ENCODE data around the gene UBL3. TPM values are rescaled to one million over a fixed set of nuclear protein-coding genes. Genes with fewer than 3 reads are reported as not detected.

UBL3 gene
- total RNA-seq, 1 donor from 2014 or later: 23.0 TPM

- no peaks in the 10 kb centered on the region for H3K27me3 ChIP-seq (ENCODE audit: control insufficient read depth, insufficient read depth, low read length)
- H3K36me3 ChIP-seq (ENCODE audit: control insufficient read depth, insufficient read depth, low read length): no peaks in the 10 kb centered on the region
- no peak for TF ChIP-seq CTCF (IDR thresholded peaks at IDR 0.05; ENCODE audit: insufficient read depth, low read length, poor library complexity, severe bottlenecking)
- no peak overlapping the region for H3K4me3 ChIP-seq (ENCODE audit: low read depth, low read length)
- no peak for DNase-seq (ENCODE audit: low read depth)
These were observed 32.6 kb downstream of the UBL3 start for GRCh38 chr13:29817604-29818378.

- no peak overlapping the region for H3K4me3 ChIP-seq (ENCODE audit: low read depth, low read length)
- TF ChIP-seq CTCF (IDR thresholded peaks at IDR 0.05; ENCODE audit: insufficient read depth, low read length, poor library complexity, severe bottlenecking): no peak
- DNase-seq (ENCODE audit: low read depth): no peak
- no peaks in the 10 kb centered on the region for H3K27me3 ChIP-seq (ENCODE audit: control insufficient read depth, insufficient read depth, low read length)
- H3K36me3 ChIP-seq (ENCODE audit: control insufficient read depth, insufficient read depth, low read length): no peaks in the 10 kb centered on the region
These were observed 33.7 kb downstream of the UBL3 start for GRCh38 chr13:29816715-29817114.

GRCh38 chr13:29815336-29815735 lies 35.1 kb downstream of the UBL3 start:
- Histone ChIP-seq H3K4me3 (ENCODE audit: low read depth, low read length) (no peak overlapping the region), H3K27me3 (ENCODE audit: control insufficient read depth, insufficient read depth, low read length) (no peaks in the 10 kb centered on the region), H3K36me3 (ENCODE audit: control insufficient read depth, insufficient read depth, low read length) (no peaks in the 10 kb centered on the region)
- DNase-seq (ENCODE audit: low read depth): no peak
- no peak for TF ChIP-seq CTCF (IDR thresholded peaks at IDR 0.05; ENCODE audit: insufficient read depth, low read length, poor library complexity, severe bottlenecking)

GRCh38 chr13:29810898-29811297 lies 39.5 kb downstream of the UBL3 start:
- Histone ChIP-seq H3K27me3 (ENCODE audit: control insufficient read depth, insufficient read depth, low read length) (no peaks in the 10 kb centered on the region), H3K36me3 (ENCODE audit: control insufficient read depth, insufficient read depth, low read length) (no peaks in the 10 kb centered on the region), H3K4me3 (ENCODE audit: low read depth, low read length) (no peak overlapping the region)
- DNase-seq (ENCODE audit: low read depth): no peak
- TF ChIP-seq CTCF (IDR thresholded peaks at IDR 0.05; ENCODE audit: insufficient read depth, low read length, poor library complexity, severe bottlenecking): no peak

- Histone ChIP-seq H3K27me3 (ENCODE audit: control insufficient read depth, insufficient read depth, low read length) (no peaks in the 10 kb centered on the region), H3K36me3 (ENCODE audit: control insufficient read depth, insufficient read depth, low read length) (no peaks in the 10 kb centered on the region), H3K4me3 (ENCODE audit: low read depth, low read length) (no peak overlapping the region)
- DNase-seq (ENCODE audit: low read depth): no peak
- TF ChIP-seq CTCF (IDR thresholded peaks at IDR 0.05; ENCODE audit: insufficient read depth, low read length, poor library complexity, severe bottlenecking): no peak
These were observed 40.2 kb downstream of the UBL3 start for GRCh38 chr13:29810145-29810742.

All from kidney epithelial cell (primary cell).